K562 (cell line): ENCODE data around the gene CHAMP1.

Source experiments
- ARNT ChIP-seq, 2 experiments: fragments of 450-650 bp; IDR thresholded peaks; 2 replicates each; pipeline ENCODE4 v1.6.1; 2016; ENCODE audit warnings: mild to moderate bottlenecking in 1 of 2
- BRCA1 ChIP-seq, 2 experiments: fragments of 450-650 bp in 1 of 2; sonication (generic) in 1 of 2; formaldehyde crosslinking in 1 of 2; IDR thresholded peaks; 2 replicates each; pipeline versions ENCODE4 v1.5.0 to v1.6.1; 2017 to 2020; ENCODE audit warnings: mild to moderate bottlenecking in 1 of 2, missing genetic modification reagents in 1 of 2
- CAMTA2 ChIP-seq: fragments of 250-450 bp; sonication (Bioruptor Pico); conservative IDR thresholded peaks from 2 replicates; pipeline ENCODE4 v1.5.1; 2022
- CREB1 ChIP-seq, 2 experiments: sonication (generic) in 1 of 2; formaldehyde crosslinking in 1 of 2; IDR thresholded peaks; 2 replicates each; pipeline versions ENCODE4 v1.6.1 to v1.8.0; 2012 to 2022; ENCODE audit warnings: inconsistent platforms in 1 of 2, mild to moderate bottlenecking in 1 of 2, missing genetic modification reagents in 1 of 2, moderate library complexity in 1 of 2
- CTCF ChIP-seq, 3 experiments: IDR thresholded peaks in 2 of 3; conservative IDR thresholded peaks in 1 of 3; 2 replicates each; pipeline ENCODE4 v1.5.1; 2011 to 2012; ENCODE audit warnings: low read length in 3 of 3, mild to moderate bottlenecking in 3 of 3, control low read depth in 2 of 3, improper control_type of control experiment in 1 of 3, inconsistent platforms in 1 of 3, low read depth in 1 of 3, mixed read lengths in 1 of 3, moderate library complexity in 1 of 3; ENCODE audit not compliant: insufficient read depth in 2 of 3
- EP300 ChIP-seq: IDR thresholded peaks from 2 replicates; pipeline ENCODE4 v1.6.1; 2012; ENCODE audit warnings: low read length, improper control_type of control experiment
- EZH2 ChIP-seq: IDR thresholded peaks from 2 replicates; pipeline ENCODE4 v1.6.1; 2012; ENCODE audit warnings: low read depth, mild to moderate bottlenecking, inconsistent platforms, low read length, borderline replicate concordance
- NCOR1 ChIP-seq: fragments of 450-650 bp; IDR thresholded peaks from 2 replicates; pipeline ENCODE4 v1.6.1; 2016; ENCODE audit warnings: mild to moderate bottlenecking, moderate library complexity
- RFX5 ChIP-seq: IDR thresholded peaks from 2 replicates; pipeline ENCODE4 v1.6.1; 2011; ENCODE audit warnings: low read depth, mild to moderate bottlenecking, improper control_type of control experiment, low read length
- ZBTB1 ChIP-seq: sonication (generic); formaldehyde crosslinking; IDR thresholded peaks from 2 replicates; pipeline ENCODE4 v1.8.1; 2023; ENCODE audit warnings: missing genetic modification reagents, low read depth, mild to moderate bottlenecking, borderline replicate concordance
- ZKSCAN3 ChIP-seq: fragments of 250-450 bp; sonication (Bioruptor Pico); IDR thresholded peaks from 2 replicates; pipeline ENCODE4 v1.4.0; 2020
- TF ChIP-seq, protein P1 (sequence below): sonication (generic); formaldehyde crosslinking; IDR thresholded peaks from 2 replicates; pipeline ENCODE4 v1.5.0; 2020; ENCODE audit warnings: missing genetic modification reagents

DNA sequence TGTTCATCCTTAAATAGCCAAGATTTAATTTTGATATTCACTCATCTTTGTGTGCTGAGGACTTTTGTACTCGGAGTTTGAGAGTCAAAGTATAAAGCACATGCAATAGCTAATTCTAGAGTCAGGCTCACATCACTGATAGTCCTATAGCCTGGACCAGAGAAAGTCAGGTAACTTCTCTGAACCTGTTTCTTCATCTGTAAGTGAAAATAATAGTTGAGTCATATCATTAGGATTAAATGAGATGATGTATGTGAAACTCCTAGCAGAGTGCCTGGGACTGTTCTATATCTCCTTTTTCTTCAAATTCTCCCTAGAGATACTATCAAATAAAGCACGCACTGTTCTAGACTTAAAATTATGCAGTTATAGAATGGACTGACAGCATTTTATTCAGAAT lies 9.0 kb downstream of the CHAMP1 start:
- TF ChIP-seq ZKSCAN3 (CRISPR knock-in tag) (no peak), EZH2 (no peak), EP300 (no peak), CTCF (IDR thresholded peaks at IDR 0.05 in 2 of 3, conservative IDR thresholded peaks at IDR 0.05 in 1 of 3; ENCODE audit: insufficient read depth in 2 of 3, low read depth in 1 of 3, low read length in 3 of 3) (no peak), ARNT (IDR thresholded peaks at IDR 0.05) (no peak), BRCA1 (IDR thresholded peaks at IDR 0.05) (no peak), BRCA1 (CRISPR knock-in tag; IDR thresholded peaks at IDR 0.05) (no peak), CREB1 (IDR thresholded peaks at IDR 0.05) (no peak), CREB1 (CRISPR knock-in tag; IDR thresholded peaks at IDR 0.05) (no peak), RFX5 (no peak), ZBTB1 (CRISPR knock-in tag) (no peak), CAMTA2 (no peak), NCOR1 (no peak)
- TF ChIP-seq, protein P1, sequence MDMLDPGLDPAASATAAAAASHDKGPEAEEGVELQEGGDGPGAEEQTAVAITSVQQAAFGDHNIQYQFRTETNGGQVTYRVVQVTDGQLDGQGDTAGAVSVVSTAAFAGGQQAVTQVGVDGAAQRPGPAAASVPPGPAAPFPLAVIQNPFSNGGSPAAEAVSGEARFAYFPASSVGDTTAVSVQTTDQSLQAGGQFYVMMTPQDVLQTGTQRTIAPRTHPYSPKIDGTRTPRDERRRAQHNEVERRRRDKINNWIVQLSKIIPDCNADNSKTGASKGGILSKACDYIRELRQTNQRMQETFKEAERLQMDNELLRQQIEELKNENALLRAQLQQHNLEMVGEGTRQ (CRISPR knock-in tag) = no peak
